ENCODE measurements around the gene NOC2L. TPM values are rescaled to one million over a fixed set of nuclear protein-coding genes. Genes with fewer than 3 reads are reported as not detected.
A peak's percentile ranks its signal among the peaks of the same experiment; 100 is the strongest.

Gene NOC2L
- total and polyA plus RNA-seq, 12 donors, result 38.3 to 64.8 (median 43.5) TPM

GRCh38 chr1:938088-938683, 20.9 kb downstream of the NOC2L start:
- H3K4me1 ChIP-seq, result peaks cover 6 to 52% (median 40%) of the 10 kb centered on the region in 9 donors
- DNase-seq, result no peak
- H3K27me3 ChIP-seq, result peaks cover 31 to 91% (median 84%) of the 10 kb centered on the region in 7 donors
- WGBS, 2 donors, result 74 to 77% methylated on average over 15 of the region's 15 CpGs
- no peaks in the 10 kb centered on the region for H3K9me3 ChIP-seq
- no peaks in the 10 kb centered on the region for H3K36me3 ChIP-seq
- intact Hi-C loops (cut with DNase I), result loop anchor here in 2 of 10 donors (2.0 to 5.0 kb wide), 2 partner anchors 33 to 36 kb away; no protein-coding TSS in a partner anchor
- TF ChIP-seq, protein P1, sequence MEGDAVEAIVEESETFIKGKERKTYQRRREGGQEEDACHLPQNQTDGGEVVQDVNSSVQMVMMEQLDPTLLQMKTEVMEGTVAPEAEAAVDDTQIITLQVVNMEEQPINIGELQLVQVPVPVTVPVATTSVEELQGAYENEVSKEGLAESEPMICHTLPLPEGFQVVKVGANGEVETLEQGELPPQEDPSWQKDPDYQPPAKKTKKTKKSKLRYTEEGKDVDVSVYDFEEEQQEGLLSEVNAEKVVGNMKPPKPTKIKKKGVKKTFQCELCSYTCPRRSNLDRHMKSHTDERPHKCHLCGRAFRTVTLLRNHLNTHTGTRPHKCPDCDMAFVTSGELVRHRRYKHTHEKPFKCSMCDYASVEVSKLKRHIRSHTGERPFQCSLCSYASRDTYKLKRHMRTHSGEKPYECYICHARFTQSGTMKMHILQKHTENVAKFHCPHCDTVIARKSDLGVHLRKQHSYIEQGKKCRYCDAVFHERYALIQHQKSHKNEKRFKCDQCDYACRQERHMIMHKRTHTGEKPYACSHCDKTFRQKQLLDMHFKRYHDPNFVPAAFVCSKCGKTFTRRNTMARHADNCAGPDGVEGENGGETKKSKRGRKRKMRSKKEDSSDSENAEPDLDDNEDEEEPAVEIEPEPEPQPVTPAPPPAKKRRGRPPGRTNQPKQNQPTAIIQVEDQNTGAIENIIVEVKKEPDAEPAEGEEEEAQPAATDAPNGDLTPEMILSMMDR (IDR thresholded peaks at IDR 0.05), result peak in 8 of 9 donors; percentile 9 to 61 (median 45)
- no peak overlapping the region for H3K4me3 ChIP-seq
- H3K27ac ChIP-seq, result no peak overlapping the region
- ATAC-seq, result peak in 5 of 8 donors; percentile 23 to 64 (median 48)

- ATAC-seq, result no peak
Measured at GRCh38 chr1:937521-937920, 21.5 kb downstream of the NOC2L start.

DNA sequence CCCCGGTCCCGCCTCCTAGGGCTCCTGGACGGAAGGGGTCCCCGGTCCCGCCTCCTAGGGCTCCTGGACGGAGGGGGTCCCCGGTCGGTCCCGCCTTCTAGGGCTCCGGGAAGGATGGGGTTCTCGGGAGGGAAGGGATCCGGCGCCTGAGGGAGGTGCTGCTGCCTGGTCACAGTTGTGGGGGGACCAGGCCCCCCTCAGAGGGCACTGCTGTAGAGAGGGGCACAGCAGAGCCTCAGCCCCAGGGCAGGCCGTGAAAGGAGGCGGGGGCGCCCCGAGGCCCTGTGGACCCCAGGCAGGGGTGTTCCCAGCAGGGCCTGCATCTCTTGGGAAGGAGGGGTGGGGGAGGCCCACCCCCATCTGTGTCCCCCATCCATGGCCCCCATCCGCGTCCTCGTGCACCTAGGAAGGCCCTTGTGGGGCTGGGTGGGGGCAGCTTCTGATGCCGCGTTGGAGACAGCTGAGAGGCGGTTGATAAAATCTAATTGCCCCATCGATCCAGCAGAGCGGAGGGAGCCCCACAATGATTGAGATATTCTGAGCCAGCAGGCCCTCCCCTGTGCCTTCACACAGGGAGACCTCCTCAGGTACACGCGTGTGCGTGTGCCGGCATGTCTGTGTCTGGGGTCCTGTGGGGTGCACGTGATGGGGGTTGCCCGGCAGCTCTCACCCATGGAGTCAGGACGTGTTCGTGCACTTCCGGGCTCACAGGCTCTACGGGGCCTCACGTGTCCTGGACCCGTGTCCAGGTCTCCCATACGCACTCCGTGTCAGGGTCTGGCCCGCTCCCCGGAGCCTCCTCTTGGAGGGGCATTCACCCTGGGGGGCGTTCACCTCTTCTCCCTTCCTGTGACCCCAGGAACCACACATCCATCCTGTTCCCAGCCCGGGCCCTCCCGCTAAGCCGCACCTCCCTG, 22.4 kb downstream of the NOC2L start:
- H3K9me3 ChIP-seq, result no peaks in the 10 kb centered on the region
- H3K4me3 ChIP-seq, result no peak overlapping the region
- intact Hi-C loops (cut with DNase I), result loop anchor here in 1 of 10 donors (5.0 kb wide), 1 partner anchor 34 kb away; no protein-coding TSS in a partner anchor
- H3K27ac ChIP-seq, result no peak overlapping the region
- TF ChIP-seq, protein P1 (IDR thresholded peaks at IDR 0.05), result no peak
- no peaks in the 10 kb centered on the region for H3K36me3 ChIP-seq
- DNase-seq, result no peak
- peaks cover 3 to 37% (median 29%) of the 10 kb centered on the region in 9 donors for H3K4me1 ChIP-seq
- H3K27me3 ChIP-seq, result peaks cover 23 to 88% (median 83%) of the 10 kb centered on the region in 7 donors
- ATAC-seq, result no peak
- 66 to 80% methylated on average over 42 to 45 of the region's 45 CpGs for WGBS, 2 donors

More at GRCh38 chr1:937521-937920, 21.5 kb downstream of the NOC2L start:
- DNase-seq, result no peak
- Histone ChIP-seq H3K27ac (no peak overlapping the region), H3K36me3 (no peaks in the 10 kb centered on the region), H3K4me3 (no peak overlapping the region), H3K27me3 (peaks cover 29 to 91% (median 84%) of the 10 kb centered on the region in 7 donors), H3K9me3 (no peaks in the 10 kb centered on the region), H3K4me1 (peaks cover 6 to 45% (median 34%) of the 10 kb centered on the region in 9 donors)
- 88 to 89% methylated on average over 16 of the region's 16 CpGs for WGBS, 2 donors
- TF ChIP-seq, protein P1 (IDR thresholded peaks at IDR 0.05), result no peak
- intact Hi-C loops (cut with DNase I), result loop anchor here in 1 of 10 donors (5.0 kb wide), 1 partner anchor 35 kb away; no protein-coding TSS in a partner anchor

- DNase-seq (no peak), ATAC-seq (no peak)
- 6 to 13% methylated on average over 30 of the region's 30 CpGs for WGBS, 2 donors
- Histone ChIP-seq H3K9me3 (no peaks in the 10 kb centered on the region), H3K36me3 (no peaks in the 10 kb centered on the region), H3K4me1 (peaks cover 3 to 29% (median 21%) of the 10 kb centered on the region in 9 donors), H3K27me3 (peaks cover 23 to 87% (median 80%) of the 10 kb centered on the region in 7 donors), H3K4me3 (no peak overlapping the region), H3K27ac (no peak overlapping the region)
- intact Hi-C loops (cut with DNase I), result loop anchor here in 1 of 10 donors (5.0 kb wide), 1 partner anchor 33 kb away; no protein-coding TSS in a partner anchor
- TF ChIP-seq, protein P1 (IDR thresholded peaks at IDR 0.05), result no peak
Measured at GRCh38 chr1:935751-936231, 23.3 kb downstream of the NOC2L start.
